HL-60 (cell line): ENCODE measurements around the gene PLPPR5.

Experiments
- DNase-seq, 2 experiments: peaks; one replicate each; pipeline ENCODE4 v3.0.0-alpha.2; 2010 to 2020; ENCODE audit warnings: low read depth in 1 of 2, low spot score in 1 of 2
- H3K27ac ChIP-seq: fragments of 250-450 bp; sonication (Bioruptor Pico); replicated peaks from 2 replicates; pipeline ENCODE4 v1.5.1; 2020; ENCODE audit warnings: mild to moderate bottlenecking, moderate library complexity
- H3K27me3 ChIP-seq: fragments of 250-450 bp; sonication (Bioruptor Pico); 2 replicates; pipeline ENCODE4 v1.5.1; 2021; ENCODE audit warnings: mild to moderate bottlenecking, moderate library complexity; ENCODE audit not compliant: insufficient read depth, poor library complexity, severe bottlenecking
- H3K4me3 ChIP-seq: replicated peaks from 2 replicates; pipeline ENCODE4 v1.5.1; 2011; ENCODE audit warnings: mild to moderate bottlenecking, control low read depth, low read length; ENCODE audit not compliant: insufficient read depth
- GABPA ChIP-seq: IDR thresholded peaks from 2 replicates; pipeline ENCODE4 v1.6.1; 2012; ENCODE audit warnings: low read depth
- POLR2AphosphoS5 ChIP-seq: IDR thresholded peaks from 2 replicates; pipeline ENCODE4 v1.6.1; 2012; ENCODE audit warnings: low read depth
- REST ChIP-seq: IDR thresholded peaks from 2 replicates; pipeline ENCODE4 v1.6.1; 2012; ENCODE audit warnings: low read depth; ENCODE audit not compliant: insufficient replicate concordance
- SPI1 ChIP-seq: IDR thresholded peaks from 2 replicates; pipeline ENCODE4 v1.6.1; 2012; ENCODE audit warnings: low read depth, mild to moderate bottlenecking, borderline replicate concordance
- TF ChIP-seq, protein P1 (sequence below): IDR thresholded peaks from one replicate; pipeline ENCODE4 v1.5.1; 2011; ENCODE audit warnings: low read length, control low read depth, inconsistent platforms; ENCODE audit not compliant: insufficient read depth

Gene PLPPR5

GRCh38 chr1:98903261-98903660 is 101.4 kb downstream of the PLPPR5 start:
- TF ChIP-seq, protein P1, sequence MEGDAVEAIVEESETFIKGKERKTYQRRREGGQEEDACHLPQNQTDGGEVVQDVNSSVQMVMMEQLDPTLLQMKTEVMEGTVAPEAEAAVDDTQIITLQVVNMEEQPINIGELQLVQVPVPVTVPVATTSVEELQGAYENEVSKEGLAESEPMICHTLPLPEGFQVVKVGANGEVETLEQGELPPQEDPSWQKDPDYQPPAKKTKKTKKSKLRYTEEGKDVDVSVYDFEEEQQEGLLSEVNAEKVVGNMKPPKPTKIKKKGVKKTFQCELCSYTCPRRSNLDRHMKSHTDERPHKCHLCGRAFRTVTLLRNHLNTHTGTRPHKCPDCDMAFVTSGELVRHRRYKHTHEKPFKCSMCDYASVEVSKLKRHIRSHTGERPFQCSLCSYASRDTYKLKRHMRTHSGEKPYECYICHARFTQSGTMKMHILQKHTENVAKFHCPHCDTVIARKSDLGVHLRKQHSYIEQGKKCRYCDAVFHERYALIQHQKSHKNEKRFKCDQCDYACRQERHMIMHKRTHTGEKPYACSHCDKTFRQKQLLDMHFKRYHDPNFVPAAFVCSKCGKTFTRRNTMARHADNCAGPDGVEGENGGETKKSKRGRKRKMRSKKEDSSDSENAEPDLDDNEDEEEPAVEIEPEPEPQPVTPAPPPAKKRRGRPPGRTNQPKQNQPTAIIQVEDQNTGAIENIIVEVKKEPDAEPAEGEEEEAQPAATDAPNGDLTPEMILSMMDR, result no peak
- TF ChIP-seq POLR2AphosphoS5 (no peak), SPI1 (no peak), REST (no peak), GABPA (no peak)
- H3K27ac ChIP-seq, result no peak overlapping the region
- no peak for DNase-seq
- no peaks in the 10 kb centered on the region for H3K27me3 ChIP-seq
- no peak overlapping the region for H3K4me3 ChIP-seq

GRCh38 chr1:98898940-98899339 is 105.7 kb downstream of the PLPPR5 start:
- no peak for TF ChIP-seq GABPA
- TF ChIP-seq, protein P1, result no peak
- no peak for TF ChIP-seq REST
- TF ChIP-seq POLR2AphosphoS5, result no peak
- no peak for TF ChIP-seq SPI1
- no peak overlapping the region for H3K4me3 ChIP-seq

DNA sequence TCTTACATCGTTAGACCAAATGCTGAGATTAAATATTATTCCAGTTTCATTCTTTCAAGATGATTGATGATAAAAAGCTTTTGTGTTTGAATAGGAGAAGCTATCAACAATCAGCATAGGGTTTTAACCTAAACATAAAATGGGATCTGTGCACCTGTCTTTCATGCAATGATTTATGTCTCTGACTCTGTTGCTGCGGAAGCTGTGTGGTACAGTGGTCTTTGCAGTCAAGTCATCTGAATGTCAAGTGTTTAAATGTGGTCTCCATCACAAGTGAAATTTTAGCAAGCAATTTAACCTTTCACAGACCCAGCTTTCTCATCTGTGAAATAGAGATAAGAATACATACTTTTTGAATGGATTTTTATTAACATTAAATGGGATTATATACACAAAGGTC is 107.2 kb downstream of the PLPPR5 start:
- Histone ChIP-seq H3K4me3 (no peak overlapping the region), H3K27ac (no peak overlapping the region), H3K27me3 (no peaks in the 10 kb centered on the region)
- DNase-seq, result no peak
- TF ChIP-seq, protein P1, result no peak
- TF ChIP-seq REST (no peak), SPI1 (no peak), GABPA (no peak), POLR2AphosphoS5 (no peak)

More at GRCh38 chr1:98898940-98899339, 105.7 kb downstream of the PLPPR5 start:
- H3K27me3 ChIP-seq, result no peaks in the 10 kb centered on the region
- H3K27ac ChIP-seq, result no peak overlapping the region
- DNase-seq, result no peak
